Gastrocnemius medialis (tissue), 4 donors: ENCODE data around the gene SLC10A7.

Source experiments
- CTCF ChIP-seq, 5 experiments: fragments of 450-650 bp in 3 of 5; fragments of 200-600 bp in 2 of 5; sonication (generic) in 2 of 5; IDR thresholded peaks in 4 of 5; conservative IDR thresholded peaks in 1 of 5; 1 replicate in 4 of 5; 2 replicates in 1 of 5; pipeline ENCODE4 v1.5.1; 2016 to 2019; ENCODE audit warnings: antibody characterized with exemption in 5 of 5, mild to moderate bottlenecking in 3 of 5, moderate library complexity in 3 of 5
- POLR2A ChIP-seq, 2 donors: fragments of 450-650 bp; IDR thresholded peaks; one replicate each; pipeline ENCODE4 v1.6.1; 2017; ENCODE audit warnings: antibody characterized with exemption in 2 of 2, mild to moderate bottlenecking in 2 of 2, moderate library complexity in 2 of 2

GRCh38 chr4:146417822-146418221 is 103.9 kb downstream of the SLC10A7 start:
- TF ChIP-seq CTCF (IDR thresholded peaks at IDR 0.05 in 4 of 5, conservative IDR thresholded peaks at IDR 0.05 in 1 of 5), result no peak
- no peak for TF ChIP-seq POLR2A (IDR thresholded peaks at IDR 0.05)
